Neural progenitor cell (in vitro differentiated cells): ENCODE measurements around the gene PKHD1. TPM values are rescaled to one million over a fixed set of nuclear protein-coding genes. Genes with fewer than 3 reads are reported as not detected.
"Not testable (repeated sequence)": the region's sequence is repeated elsewhere in the genome, so short reads cannot be mapped to it uniquely, and the experiment has no call there.

Source experiments
- DNase-seq: peaks from one replicate; pipeline ENCODE4 v3.0.0-alpha.2; 2016; ENCODE audit warnings: low spot score
- H2AFZ ChIP-seq: fragments of 200-600 bp; sonication (generic); replicated peaks from 2 replicates; pipeline ENCODE4 v1.6.1; 2016; ENCODE audit warnings: antibody characterized with exemption
- H3F3A ChIP-seq: fragments of 200-600 bp; sonication (generic); 2 replicates; pipeline ENCODE4 v1.6.1; 2016; ENCODE audit warnings: antibody characterized with exemption, low read depth
- H3K27ac ChIP-seq: fragments of 200-600 bp; sonication (generic); 2 replicates; pipeline ENCODE4 v1.5.1; 2016; ENCODE audit warnings: mild to moderate bottlenecking
- H3K27me3 ChIP-seq: fragments of 200-600 bp; sonication (generic); 2 replicates; pipeline ENCODE4 v1.6.1; 2016; ENCODE audit warnings: mild to moderate bottlenecking, moderate library complexity
- H3K36me3 ChIP-seq: fragments of 200-600 bp; sonication (generic); 2 replicates; pipeline ENCODE4 v1.5.1; 2016
- H3K4me1 ChIP-seq: fragments of 200-600 bp; sonication (generic); 2 replicates; pipeline ENCODE4 v1.6.1; 2016; ENCODE audit warnings: mixed run types
- H3K4me2 ChIP-seq: fragments of 200-600 bp; sonication (generic); 2 replicates; pipeline ENCODE4 v1.6.1; 2016
- H3K4me3 ChIP-seq: fragments of 200-600 bp; sonication (generic); 2 replicates; pipeline ENCODE4 v1.5.1; 2016
- H3K79me2 ChIP-seq: fragments of 200-600 bp; sonication (generic); 2 replicates; pipeline ENCODE4 v1.6.1; 2016; ENCODE audit warnings: low read depth
- H3K9ac ChIP-seq: fragments of 200-600 bp; sonication (generic); 2 replicates; pipeline ENCODE4 v1.6.1; 2016
- H3K9me3 ChIP-seq: fragments of 200-600 bp; sonication (generic); 2 replicates; pipeline ENCODE4 v1.5.1; 2016; ENCODE audit warnings: low read depth
- H4K20me1 ChIP-seq: fragments of 200-600 bp; sonication (generic); 2 replicates; pipeline ENCODE4 v1.6.1; 2016; ENCODE audit warnings: low read depth
- H3K27ac Mint-ChIP-seq: 3 replicates; pipeline ENCODE4 v1.8.0; 2021; ENCODE audit warnings: mixed read lengths
- H3K27me3 Mint-ChIP-seq: 2 replicates; pipeline ENCODE4 v1.8.0; 2022; ENCODE audit warnings: low read depth, mild to moderate bottlenecking, inconsistent platforms, moderate library complexity, mixed read lengths; ENCODE audit not compliant: insufficient read depth
- H3K36me3 Mint-ChIP-seq: 3 replicates; pipeline ENCODE4 v1.8.0; 2021; ENCODE audit warnings: mixed read lengths
- H3K4me1 Mint-ChIP-seq: 3 replicates; pipeline ENCODE4 v1.8.0; 2021; ENCODE audit warnings: mixed read lengths
- H3K4me3 Mint-ChIP-seq: 3 replicates; pipeline ENCODE4 v1.8.0; 2021; ENCODE audit warnings: mild to moderate bottlenecking, moderate library complexity, mixed read lengths
- H3K9me3 Mint-ChIP-seq: 3 replicates; pipeline ENCODE4 v1.8.0; 2020; ENCODE audit warnings: mixed read lengths
- EZH2 ChIP-seq: fragments of 200-600 bp; sonication (generic); IDR thresholded peaks from 2 replicates; pipeline ENCODE4 v1.6.1; 2017; ENCODE audit warnings: antibody characterized with exemption, mild to moderate bottlenecking, moderate library complexity
- EZH2phosphoT487 ChIP-seq: fragments of 200-600 bp; sonication (generic); IDR thresholded peaks from 2 replicates; pipeline ENCODE4 v1.6.1; 2017; ENCODE audit warnings: antibody characterized with exemption
- total RNA-seq: library from RNA; depleted of rRNA; stranded (reverse); fragments of >200 nt; gene quantifications from 2 replicates; pipeline ENCODE4 v1.2.3, GENCODE V29; 2015; ENCODE audit warnings: low replicate concordance
- TF ChIP-seq, protein P1 (sequence below): fragments of 200-600 bp; sonication (generic); IDR thresholded peaks from 2 replicates; pipeline ENCODE4 v1.5.1; 2017; ENCODE audit warnings: antibody characterized with exemption, mild to moderate bottlenecking

The PKHD1 gene
- total RNA-seq, 1 donor from 2014 or later: 0.04 TPM

DNA sequence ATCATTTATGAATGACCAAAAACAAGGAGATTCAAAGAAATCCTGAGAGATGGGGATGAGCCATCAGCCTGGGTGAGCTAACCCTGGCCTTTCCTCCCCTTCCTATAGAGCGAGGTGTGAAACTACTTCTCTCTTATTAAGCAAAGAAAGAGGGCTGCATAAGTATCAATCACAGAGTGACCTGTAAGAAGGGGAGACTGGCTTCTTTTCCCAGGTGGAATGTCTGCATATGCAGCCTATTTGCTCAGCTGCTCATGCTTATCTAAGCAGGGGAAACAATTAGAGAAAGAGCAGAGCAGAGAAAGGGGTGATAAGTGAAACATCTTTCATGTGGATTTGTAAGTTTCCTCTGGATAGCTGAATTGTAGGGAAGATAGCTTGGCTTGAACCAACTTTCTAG, 160.0 kb downstream of the PKHD1 start:
- H3K27ac Mint-ChIP-seq: no peak overlapping the region
- Histone ChIP-seq H3K36me3 (no peaks in the 10 kb centered on the region), H2AFZ (no peak overlapping the region), H3K4me2 (no peak overlapping the region), H3F3A (no peaks in the 10 kb centered on the region), H4K20me1 (no peaks in the 10 kb centered on the region), H3K79me2 (no peaks in the 10 kb centered on the region), H3K27ac (no peak overlapping the region), H3K4me1 (no peaks in the 10 kb centered on the region), H3K9ac (no peak overlapping the region), H3K9me3 (no peaks in the 10 kb centered on the region), H3K27me3 (no peaks in the 10 kb centered on the region), H3K4me3 (no peak overlapping the region)
- TF ChIP-seq EZH2 (no peak), EZH2phosphoT487 (no peak)
- TF ChIP-seq, protein P1, sequence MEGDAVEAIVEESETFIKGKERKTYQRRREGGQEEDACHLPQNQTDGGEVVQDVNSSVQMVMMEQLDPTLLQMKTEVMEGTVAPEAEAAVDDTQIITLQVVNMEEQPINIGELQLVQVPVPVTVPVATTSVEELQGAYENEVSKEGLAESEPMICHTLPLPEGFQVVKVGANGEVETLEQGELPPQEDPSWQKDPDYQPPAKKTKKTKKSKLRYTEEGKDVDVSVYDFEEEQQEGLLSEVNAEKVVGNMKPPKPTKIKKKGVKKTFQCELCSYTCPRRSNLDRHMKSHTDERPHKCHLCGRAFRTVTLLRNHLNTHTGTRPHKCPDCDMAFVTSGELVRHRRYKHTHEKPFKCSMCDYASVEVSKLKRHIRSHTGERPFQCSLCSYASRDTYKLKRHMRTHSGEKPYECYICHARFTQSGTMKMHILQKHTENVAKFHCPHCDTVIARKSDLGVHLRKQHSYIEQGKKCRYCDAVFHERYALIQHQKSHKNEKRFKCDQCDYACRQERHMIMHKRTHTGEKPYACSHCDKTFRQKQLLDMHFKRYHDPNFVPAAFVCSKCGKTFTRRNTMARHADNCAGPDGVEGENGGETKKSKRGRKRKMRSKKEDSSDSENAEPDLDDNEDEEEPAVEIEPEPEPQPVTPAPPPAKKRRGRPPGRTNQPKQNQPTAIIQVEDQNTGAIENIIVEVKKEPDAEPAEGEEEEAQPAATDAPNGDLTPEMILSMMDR: no peak
- peaks cover 3% of the 10 kb centered on the region for H3K27me3 Mint-ChIP-seq
- DNase-seq: no peak
- H3K36me3 Mint-ChIP-seq: no peaks in the 10 kb centered on the region
- peaks cover under 1% of the 10 kb centered on the region for H3K9me3 Mint-ChIP-seq
- no peak overlapping the region for H3K4me3 Mint-ChIP-seq
- H3K4me1 Mint-ChIP-seq: no peaks in the 10 kb centered on the region

DNA sequence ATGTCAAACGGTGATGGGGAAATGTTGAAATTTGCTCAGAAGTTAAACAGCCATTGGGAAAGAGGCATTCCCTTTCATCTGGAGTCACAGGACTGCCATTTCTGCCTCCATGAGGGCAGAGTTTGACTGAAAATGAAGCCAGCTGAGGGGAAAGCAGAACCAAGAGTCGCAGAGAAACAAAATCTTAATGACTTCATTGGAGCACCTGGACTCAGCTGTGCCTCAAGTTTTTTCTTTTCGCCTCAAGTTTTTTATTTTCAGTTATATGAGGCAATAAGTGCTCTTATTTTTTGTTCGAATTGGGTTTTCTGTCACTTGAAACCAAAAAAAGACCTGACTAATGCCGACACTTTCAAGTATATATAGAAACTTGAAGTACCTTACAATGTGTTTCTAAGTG, 161.3 kb downstream of the PKHD1 start:
- Histone ChIP-seq H3F3A (no peaks in the 10 kb centered on the region), H3K4me3 (no peak overlapping the region), H3K36me3 (no peaks in the 10 kb centered on the region), H3K79me2 (no peaks in the 10 kb centered on the region), H3K27me3 (no peaks in the 10 kb centered on the region), H4K20me1 (no peaks in the 10 kb centered on the region), H2AFZ (no peak overlapping the region), H3K4me1 (no peaks in the 10 kb centered on the region), H3K9ac (no peak overlapping the region), H3K27ac (no peak overlapping the region), H3K9me3 (no peaks in the 10 kb centered on the region), H3K4me2 (no peak overlapping the region)
- Mint-ChIP-seq H3K4me3 (no peak overlapping the region), H3K27me3 (peaks cover 2% of the 10 kb centered on the region), H3K27ac (no peak overlapping the region), H3K4me1 (no peaks in the 10 kb centered on the region), H3K9me3 (peaks cover 3% of the 10 kb centered on the region), H3K36me3 (no peaks in the 10 kb centered on the region)
- DNase-seq: no peak
- no peak for TF ChIP-seq EZH2phosphoT487
- TF ChIP-seq, protein P1: no peak
- no peak for TF ChIP-seq EZH2

DNA sequence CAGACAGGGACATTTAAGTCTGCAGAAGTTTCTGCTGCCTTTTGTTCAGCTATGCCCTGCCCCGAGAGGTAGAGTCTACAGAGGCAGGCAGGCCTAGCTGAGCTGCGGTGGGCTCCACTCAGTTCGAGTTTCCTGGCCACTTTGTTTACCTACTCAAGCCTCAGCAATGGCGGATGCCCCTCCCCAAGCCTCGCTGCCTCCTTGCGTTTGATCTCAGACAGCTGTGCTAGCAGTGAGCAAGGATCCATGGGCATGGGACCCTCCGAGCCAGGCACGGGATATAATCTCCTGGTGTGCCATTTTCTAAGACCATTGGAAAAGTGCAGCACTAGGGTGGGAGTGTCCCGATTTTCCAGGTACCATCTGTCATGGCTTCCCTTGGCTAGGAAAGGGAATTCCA, 164.9 kb downstream of the PKHD1 start:
- not testable (repeated sequence) for H3K4me3 Mint-ChIP-seq, DNase-seq, H3K27ac Mint-ChIP-seq, H3K27me3 ChIP-seq, H2AFZ ChIP-seq, H3K4me2 ChIP-seq, H4K20me1 ChIP-seq, H3K79me2 ChIP-seq, H3K4me1 ChIP-seq, H3K4me1 Mint-ChIP-seq, H3K4me3 ChIP-seq, H3K36me3 Mint-ChIP-seq, H3F3A ChIP-seq, H3K9ac ChIP-seq, H3K9me3 ChIP-seq, H3K36me3 ChIP-seq, H3K27ac ChIP-seq, H3K27me3 Mint-ChIP-seq
- H3K9me3 Mint-ChIP-seq: peaks cover 13% of the 10 kb centered on the region

DNA sequence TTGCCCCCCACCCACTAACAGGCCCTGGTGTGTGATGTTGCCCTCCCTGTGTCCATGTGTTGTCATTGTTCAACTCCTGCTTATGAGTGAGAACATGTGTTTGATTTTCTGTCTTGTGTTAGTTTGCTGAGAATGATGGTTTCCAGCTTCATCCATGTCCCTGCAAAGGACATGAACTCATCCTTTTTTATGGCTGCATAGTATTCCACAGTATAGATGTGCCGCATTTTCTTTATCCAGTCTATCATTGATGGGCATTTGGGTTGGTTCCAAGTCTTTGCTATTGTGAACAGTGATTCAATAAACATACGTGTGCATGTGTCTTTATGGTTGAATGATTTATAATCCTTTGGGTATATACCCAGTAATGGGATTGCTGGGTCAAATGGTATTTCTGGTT, 169.1 kb downstream of the PKHD1 start:
- not testable (repeated sequence) for H4K20me1 ChIP-seq, H3F3A ChIP-seq, H3K36me3 ChIP-seq, H3K4me3 ChIP-seq, H3K4me1 Mint-ChIP-seq, H2AFZ ChIP-seq, H3K9me3 ChIP-seq, H3K36me3 Mint-ChIP-seq, H3K9ac ChIP-seq, H3K27ac ChIP-seq, H3K27me3 ChIP-seq, H3K27me3 Mint-ChIP-seq, DNase-seq, H3K4me1 ChIP-seq, H3K4me2 ChIP-seq, H3K4me3 Mint-ChIP-seq, H3K79me2 ChIP-seq
- peak overlapping the region; percentile 65 for H3K27ac Mint-ChIP-seq
- H3K9me3 Mint-ChIP-seq: peaks cover 13% of the 10 kb centered on the region
